Activated T-cell treated with anti-CD3 and anti-CD28 coated beads, Interleukin-2, amount 50 U/mL, for 24 hours (primary cell): ENCODE data around the gene GPC6.

Source experiments
- DNase-seq: peaks from one replicate; pipeline ENCODE4 v3.0.0-alpha.2; 2020
- H3K27ac Mint-ChIP-seq: 2 replicates; pipeline ENCODE4 v1.8.0; 2020; ENCODE audit warnings: mild to moderate bottlenecking, mixed read lengths
- H3K27me3 Mint-ChIP-seq: 2 replicates; pipeline ENCODE4 v1.8.0; 2020; ENCODE audit warnings: mixed read lengths
- H3K36me3 Mint-ChIP-seq: 2 replicates; pipeline ENCODE4 v1.8.0; 2020; ENCODE audit warnings: low read depth, mixed read lengths
- H3K4me1 Mint-ChIP-seq: 2 replicates; pipeline ENCODE4 v1.8.0; 2020; ENCODE audit warnings: low read depth, mixed read lengths
- H3K4me3 Mint-ChIP-seq: 2 replicates; pipeline ENCODE4 v1.8.0; 2020; ENCODE audit warnings: mild to moderate bottlenecking, moderate library complexity, mixed read lengths
- H3K9me3 Mint-ChIP-seq: 2 replicates; pipeline ENCODE4 v1.8.0; 2020; ENCODE audit warnings: mixed read lengths

The GPC6 gene

GRCh38 chr13:93224535-93224934, 2.1 kb upstream of the GPC6 start:
- Mint-ChIP-seq H3K27ac (no peak overlapping the region), H3K4me1 (peaks cover 6% of the 10 kb centered on the region), H3K9me3 (no peaks in the 10 kb centered on the region), H3K36me3 (no peaks in the 10 kb centered on the region), H3K4me3 (no peak overlapping the region), H3K27me3 (peaks cover 50% of the 10 kb centered on the region)
- DNase-seq, result no peak

- peaks cover 59% of the 10 kb centered on the region for H3K27me3 Mint-ChIP-seq
These were observed 997 bp upstream of the GPC6 start for GRCh38 chr13:93225610-93226009.

GRCh38 chr13:93226065-93226622, 463 bp upstream of the GPC6 start:
- H3K4me3 Mint-ChIP-seq, result no peak overlapping the region
- DNase-seq, result no peak
- H3K4me1 Mint-ChIP-seq, result peaks cover 6% of the 10 kb centered on the region
- peaks cover 60% of the 10 kb centered on the region for H3K27me3 Mint-ChIP-seq
- no peaks in the 10 kb centered on the region for H3K9me3 Mint-ChIP-seq
- H3K36me3 Mint-ChIP-seq, result no peaks in the 10 kb centered on the region
- no peak overlapping the region for H3K27ac Mint-ChIP-seq

More at GRCh38 chr13:93225610-93226009, 997 bp upstream of the GPC6 start:
- DNase-seq, result no peak
- no peaks in the 10 kb centered on the region for H3K36me3 Mint-ChIP-seq
- H3K4me3 Mint-ChIP-seq, result no peak overlapping the region
- H3K4me1 Mint-ChIP-seq, result peaks cover 6% of the 10 kb centered on the region
- no peaks in the 10 kb centered on the region for H3K9me3 Mint-ChIP-seq
- no peak overlapping the region for H3K27ac Mint-ChIP-seq

GRCh38 chr13:93227280-93227877, 772 bp downstream of the GPC6 start:
- Mint-ChIP-seq H3K27ac (no peak overlapping the region), H3K27me3 (peaks cover 70% of the 10 kb centered on the region), H3K36me3 (no peaks in the 10 kb centered on the region), H3K9me3 (no peaks in the 10 kb centered on the region), H3K4me1 (peaks cover 6% of the 10 kb centered on the region), H3K4me3 (peak overlapping the region; percentile 26)
- DNase-seq, result no peak

GRCh38 chr13:93227878-93228642, 1.5 kb downstream of the GPC6 start:
- Mint-ChIP-seq H3K27ac (no peak overlapping the region), H3K4me3 (no peak overlapping the region), H3K9me3 (no peaks in the 10 kb centered on the region), H3K36me3 (no peaks in the 10 kb centered on the region), H3K4me1 (peaks cover 6% of the 10 kb centered on the region), H3K27me3 (peaks cover 70% of the 10 kb centered on the region)
- DNase-seq, result no peak

GRCh38 chr13:93228643-93228937, 2.0 kb downstream of the GPC6 start:
- no peaks in the 10 kb centered on the region for H3K9me3 Mint-ChIP-seq
- no peak for DNase-seq
- no peak overlapping the region for H3K27ac Mint-ChIP-seq
- no peak overlapping the region for H3K4me3 Mint-ChIP-seq
- H3K4me1 Mint-ChIP-seq, result peaks cover 6% of the 10 kb centered on the region
- no peaks in the 10 kb centered on the region for H3K36me3 Mint-ChIP-seq
- H3K27me3 Mint-ChIP-seq, result peaks cover 74% of the 10 kb centered on the region

- Mint-ChIP-seq H3K27me3 (peaks cover 64% of the 10 kb centered on the region), H3K4me1 (peaks cover 6% of the 10 kb centered on the region), H3K27ac (no peak overlapping the region), H3K9me3 (no peaks in the 10 kb centered on the region), H3K36me3 (no peaks in the 10 kb centered on the region), H3K4me3 (no peak overlapping the region)
- DNase-seq, result no peak
These were observed 3.8 kb downstream of the GPC6 start for GRCh38 chr13:93230261-93230855.

- Mint-ChIP-seq H3K27me3 (peaks cover 50% of the 10 kb centered on the region), H3K4me3 (no peak overlapping the region), H3K9me3 (peaks cover 3% of the 10 kb centered on the region), H3K27ac (no peak overlapping the region), H3K4me1 (peaks cover 4% of the 10 kb centered on the region), H3K36me3 (no peaks in the 10 kb centered on the region)
- DNase-seq, result no peak
These were observed 5.3 kb downstream of the GPC6 start for GRCh38 chr13:93231867-93232266.

- Mint-ChIP-seq H3K4me3 (no peak overlapping the region), H3K4me1 (no peaks in the 10 kb centered on the region), H3K9me3 (peaks cover 15% of the 10 kb centered on the region), H3K36me3 (no peaks in the 10 kb centered on the region), H3K27me3 (peaks cover 30% of the 10 kb centered on the region), H3K27ac (no peak overlapping the region)
- DNase-seq, result no peak
These were observed 7.4 kb downstream of the GPC6 start for GRCh38 chr13:93233997-93234416.

GRCh38 chr13:93234459-93234858, 7.9 kb downstream of the GPC6 start:
- H3K27ac Mint-ChIP-seq, result no peak overlapping the region

GRCh38 chr13:93235258-93236015, 8.8 kb downstream of the GPC6 start:
- no peak overlapping the region for H3K4me3 Mint-ChIP-seq
- H3K9me3 Mint-ChIP-seq, result peaks cover 23% of the 10 kb centered on the region
- H3K27me3 Mint-ChIP-seq, result peaks cover 18% of the 10 kb centered on the region
- H3K36me3 Mint-ChIP-seq, result no peaks in the 10 kb centered on the region
- H3K27ac Mint-ChIP-seq, result no peak overlapping the region
- no peaks in the 10 kb centered on the region for H3K4me1 Mint-ChIP-seq
- no peak for DNase-seq

More at GRCh38 chr13:93234459-93234858, 7.9 kb downstream of the GPC6 start:
- Mint-ChIP-seq H3K36me3 (no peaks in the 10 kb centered on the region), H3K4me1 (no peaks in the 10 kb centered on the region), H3K4me3 (no peak overlapping the region), H3K9me3 (peaks cover 18% of the 10 kb centered on the region), H3K27me3 (peaks cover 26% of the 10 kb centered on the region)
- no peak for DNase-seq

- Mint-ChIP-seq H3K27me3 (peaks cover 4% of the 10 kb centered on the region), H3K9me3 (peaks cover 38% of the 10 kb centered on the region), H3K4me3 (no peak overlapping the region), H3K27ac (no peak overlapping the region), H3K36me3 (no peaks in the 10 kb centered on the region), H3K4me1 (no peaks in the 10 kb centered on the region)
- no peak for DNase-seq
These were observed 12.1 kb downstream of the GPC6 start for GRCh38 chr13:93238711-93239110.

GRCh38 chr13:93243375-93244063, 16.9 kb downstream of the GPC6 start:
- Mint-ChIP-seq H3K4me1 (no peaks in the 10 kb centered on the region), H3K27me3 (peaks cover 8% of the 10 kb centered on the region), H3K27ac (no peak overlapping the region), H3K9me3 (peaks cover 28% of the 10 kb centered on the region), H3K36me3 (no peaks in the 10 kb centered on the region), H3K4me3 (no peak overlapping the region)
- no peak for DNase-seq
